ENCODE measurements around the gene USP12. TPM values are rescaled to one million over a fixed set of nuclear protein-coding genes. Genes with fewer than 3 reads are reported as not detected.

USP12 gene
- total RNA-seq, 2 donors from 2014 or later, result 11.6 to 23.0 TPM

- H3K27me3 ChIP-seq, result no peaks in the 10 kb centered on the region
- no peak overlapping the region for H3K4me3 ChIP-seq
- peaks cover 0 to 17% of the 10 kb centered on the region in 2 donors for H3K4me1 ChIP-seq
These were observed 13.3 kb downstream of the USP12 start for GRCh38 chr13:27158335-27158734.

DNA sequence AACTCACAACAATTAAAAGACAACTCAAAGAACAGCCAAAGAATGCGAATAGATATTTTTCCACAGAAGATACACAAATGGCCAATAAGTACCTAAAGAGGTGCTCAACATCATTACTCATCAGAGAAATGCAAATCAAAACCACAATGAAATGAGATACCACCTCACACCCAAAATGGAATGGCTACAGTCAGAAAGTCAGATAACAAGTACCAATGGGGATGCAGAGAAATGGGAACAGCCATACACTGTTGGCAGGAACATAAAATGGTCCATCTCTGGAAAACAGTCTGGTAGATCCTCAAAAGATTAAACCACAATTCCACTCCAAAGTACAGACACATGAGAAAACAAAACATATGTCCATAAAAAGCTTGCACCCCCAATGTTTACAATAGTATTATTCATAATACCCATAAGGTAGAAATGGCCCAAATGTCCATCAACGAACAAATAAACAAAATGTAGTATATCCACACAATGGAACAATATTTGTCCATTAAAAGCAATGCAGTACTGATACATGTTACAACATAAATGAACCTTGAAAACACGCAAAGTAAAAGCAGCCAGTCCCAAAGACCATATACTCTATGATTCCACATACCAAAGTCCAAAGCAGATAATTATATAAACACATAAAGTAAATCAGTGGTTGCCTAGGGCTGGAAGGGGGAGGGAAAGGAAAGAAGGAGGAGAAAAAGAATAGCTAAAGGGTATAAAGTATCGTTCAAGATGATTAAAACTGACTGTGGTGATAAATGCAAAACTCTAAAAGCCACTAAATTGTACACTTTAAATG is 19.6 kb downstream of the USP12 start:
- Histone ChIP-seq H3K4me1 (no peaks in the 10 kb centered on the region), H3K27me3 (no peaks in the 10 kb centered on the region), H3K36me3 (no peaks in the 10 kb centered on the region), H3K9me3 (peaks cover 0 to 3% of the 10 kb centered on the region in 2 donors), H3K4me3 (no peak overlapping the region), H3K27ac (no peak overlapping the region)
- DNase-seq (ENCODE audit: low spot score), result no peak
- TF ChIP-seq CTCF (IDR thresholded peaks at IDR 0.05), result no peak

More at GRCh38 chr13:27158335-27158734, 13.3 kb downstream of the USP12 start:
- no peak for TF ChIP-seq CTCF (IDR thresholded peaks at IDR 0.05)
- Histone ChIP-seq H3K9me3 (peaks cover 0 to 3% of the 10 kb centered on the region in 2 donors), H3K36me3 (no peaks in the 10 kb centered on the region), H3K27ac (no peak overlapping the region)
- DNase-seq (ENCODE audit: low spot score), result no peak

DNA sequence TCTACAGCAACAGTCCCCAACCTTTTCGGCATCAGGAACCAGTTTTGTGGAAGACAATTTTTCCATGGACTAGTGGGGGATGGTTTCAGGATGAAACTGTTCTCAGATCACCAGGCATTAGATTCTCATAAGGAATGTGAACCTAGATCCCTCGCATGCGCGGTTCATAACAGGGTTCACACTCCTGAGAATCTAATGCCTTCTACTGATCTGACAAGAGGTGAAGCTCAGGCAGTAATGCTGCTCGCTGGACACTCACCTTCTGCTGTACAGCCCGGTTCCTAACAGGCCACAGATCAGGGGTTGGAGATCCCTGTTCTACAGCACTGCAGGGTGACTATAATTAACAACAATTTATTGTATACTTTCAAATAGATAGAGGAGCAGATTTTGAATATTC is 21.9 kb downstream of the USP12 start:
- no peak for TF ChIP-seq CTCF (IDR thresholded peaks at IDR 0.05)
- Histone ChIP-seq H3K27me3 (no peaks in the 10 kb centered on the region), H3K36me3 (no peaks in the 10 kb centered on the region), H3K4me1 (peaks cover 0 to 3% of the 10 kb centered on the region in 2 donors), H3K4me3 (no peak overlapping the region), H3K27ac (no peak overlapping the region), H3K9me3 (no peaks in the 10 kb centered on the region)
- no peak for DNase-seq (ENCODE audit: low spot score)

- Histone ChIP-seq H3K27me3 (no peaks in the 10 kb centered on the region), H3K27ac (no peak overlapping the region), H3K4me3 (no peak overlapping the region), H3K4me1 (peaks cover 0 to 3% of the 10 kb centered on the region in 2 donors), H3K36me3 (no peaks in the 10 kb centered on the region), H3K9me3 (peaks cover 0 to 3% of the 10 kb centered on the region in 2 donors)
- no peak for TF ChIP-seq CTCF (IDR thresholded peaks at IDR 0.05)
- DNase-seq (ENCODE audit: low spot score), result no peak
These were observed 22.7 kb downstream of the USP12 start for GRCh38 chr13:27148900-27149299.

GRCh38 chr13:27147530-27148170 is 24.0 kb downstream of the USP12 start:
- no peaks in the 10 kb centered on the region for H3K36me3 ChIP-seq
- no peak overlapping the region for H3K27ac ChIP-seq
- TF ChIP-seq CTCF (IDR thresholded peaks at IDR 0.05), result no peak
- DNase-seq (ENCODE audit: low spot score), result no peak
- peaks cover 0 to 3% of the 10 kb centered on the region in 2 donors for H3K4me1 ChIP-seq
- H3K4me3 ChIP-seq, result no peak overlapping the region
- H3K27me3 ChIP-seq, result no peaks in the 10 kb centered on the region
- peaks cover 0 to 15% of the 10 kb centered on the region in 2 donors for H3K9me3 ChIP-seq
